Bronchial epithelial cell (primary cell): ENCODE results near the gene LDAF1. TPM values are rescaled to one million over a fixed set of nuclear protein-coding genes. Genes with fewer than 3 reads are reported as not detected.
"Not testable (repeated sequence)": the region's sequence is repeated elsewhere in the genome, so short reads cannot be mapped to it uniquely, and the experiment has no call there.

ENCODE experiments used
- DNase-seq: peaks from one replicate; pipeline ENCODE4 v3.0.0-alpha.2; 2010; ENCODE audit warnings: low read depth
- FAIRE-seq: peaks from 2 replicates; lab custom pipeline; 2011; peaks lifted over from hg19 to GRCh38; lab: Jason Lieb, UNC
- H3K27me3 ChIP-seq: 2 replicates; pipeline ENCODE4 v1.5.1; 2011; ENCODE audit warnings: low read length; ENCODE audit not compliant: control insufficient read depth, insufficient read depth
- H3K36me3 ChIP-seq: 2 replicates; pipeline ENCODE4 v1.5.1; 2011; ENCODE audit warnings: low read length; ENCODE audit not compliant: control insufficient read depth, insufficient read depth
- H3K4me3 ChIP-seq: 2 replicates; pipeline ENCODE4 v1.5.1; 2011; ENCODE audit warnings: mild to moderate bottlenecking, low read depth, low read length, control low read depth
- total RNA-seq: library from RNA; depleted of rRNA; stranded (reverse); fragments of >200 nt; gene quantifications from 2 replicates; pipeline ENCODE4 v1.2.1, GENCODE V29; 2014
- TF ChIP-seq, protein P1 (sequence below): IDR thresholded peaks from 2 replicates; pipeline ENCODE4 v1.5.1; 2011; ENCODE audit warnings: mild to moderate bottlenecking, moderate library complexity, low read length, control low read depth, inconsistent platforms; ENCODE audit not compliant: insufficient read depth, severe bottlenecking

LDAF1 gene
- total RNA-seq, 1 donor from 2014 or later: 90.6 TPM

- TF ChIP-seq, protein P1, sequence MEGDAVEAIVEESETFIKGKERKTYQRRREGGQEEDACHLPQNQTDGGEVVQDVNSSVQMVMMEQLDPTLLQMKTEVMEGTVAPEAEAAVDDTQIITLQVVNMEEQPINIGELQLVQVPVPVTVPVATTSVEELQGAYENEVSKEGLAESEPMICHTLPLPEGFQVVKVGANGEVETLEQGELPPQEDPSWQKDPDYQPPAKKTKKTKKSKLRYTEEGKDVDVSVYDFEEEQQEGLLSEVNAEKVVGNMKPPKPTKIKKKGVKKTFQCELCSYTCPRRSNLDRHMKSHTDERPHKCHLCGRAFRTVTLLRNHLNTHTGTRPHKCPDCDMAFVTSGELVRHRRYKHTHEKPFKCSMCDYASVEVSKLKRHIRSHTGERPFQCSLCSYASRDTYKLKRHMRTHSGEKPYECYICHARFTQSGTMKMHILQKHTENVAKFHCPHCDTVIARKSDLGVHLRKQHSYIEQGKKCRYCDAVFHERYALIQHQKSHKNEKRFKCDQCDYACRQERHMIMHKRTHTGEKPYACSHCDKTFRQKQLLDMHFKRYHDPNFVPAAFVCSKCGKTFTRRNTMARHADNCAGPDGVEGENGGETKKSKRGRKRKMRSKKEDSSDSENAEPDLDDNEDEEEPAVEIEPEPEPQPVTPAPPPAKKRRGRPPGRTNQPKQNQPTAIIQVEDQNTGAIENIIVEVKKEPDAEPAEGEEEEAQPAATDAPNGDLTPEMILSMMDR: no peak
- Histone ChIP-seq H3K36me3 (no peaks in the 10 kb centered on the region), H3K4me3 (no peak overlapping the region), H3K27me3 (peaks cover 1% of the 10 kb centered on the region)
- no peak for DNase-seq
- FAIRE-seq: no peak
These were observed 32.0 kb upstream of the LDAF1 start for GRCh38 chr16:21126518-21126917.

DNA sequence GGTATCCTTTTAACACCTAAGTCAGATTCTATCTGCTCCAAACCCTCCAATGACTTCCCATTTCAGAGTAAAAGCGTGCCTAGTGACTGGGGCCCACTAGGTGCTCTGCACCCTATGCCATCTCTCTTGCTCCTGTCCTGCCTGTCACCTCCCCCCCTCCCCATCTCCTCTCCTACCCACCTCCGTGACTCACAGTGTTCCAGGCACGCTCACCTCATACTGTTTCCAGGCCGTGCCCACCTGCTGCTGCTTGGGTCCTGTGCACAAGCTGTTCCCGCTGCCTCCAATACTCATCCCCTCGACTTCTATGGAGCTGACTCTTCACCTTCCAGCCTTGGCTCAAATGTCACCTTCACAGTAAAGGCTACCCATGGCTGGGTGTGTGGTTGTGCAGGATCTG, 29.5 kb upstream of the LDAF1 start:
- TF ChIP-seq, protein P1: no peak
- H3K36me3 ChIP-seq: no peaks in the 10 kb centered on the region
- no peak overlapping the region for H3K4me3 ChIP-seq
- DNase-seq (no peak), FAIRE-seq (no peak)
- H3K27me3 ChIP-seq: peaks cover 1% of the 10 kb centered on the region

- Histone ChIP-seq H3K4me3 (no peak overlapping the region), H3K36me3 (no peaks in the 10 kb centered on the region), H3K27me3 (peaks cover 1% of the 10 kb centered on the region)
- DNase-seq (no peak), FAIRE-seq (no peak)
- TF ChIP-seq, protein P1: no peak
These were observed 27.7 kb upstream of the LDAF1 start for GRCh38 chr16:21130811-21131210.

GRCh38 chr16:21134053-21134452, 24.4 kb upstream of the LDAF1 start:
- TF ChIP-seq, protein P1: no peak
- Histone ChIP-seq H3K27me3 (no peaks in the 10 kb centered on the region), H3K36me3 (no peaks in the 10 kb centered on the region), H3K4me3 (no peak overlapping the region)
- DNase-seq (no peak), FAIRE-seq (no peak)

- peaks cover 2% of the 10 kb centered on the region for H3K27me3 ChIP-seq
- DNase-seq (no peak), FAIRE-seq (no peak)
- no peaks in the 10 kb centered on the region for H3K36me3 ChIP-seq
- TF ChIP-seq, protein P1: no peak
- no peak overlapping the region for H3K4me3 ChIP-seq
These were observed 12.7 kb upstream of the LDAF1 start for GRCh38 chr16:21145738-21146137.

DNA sequence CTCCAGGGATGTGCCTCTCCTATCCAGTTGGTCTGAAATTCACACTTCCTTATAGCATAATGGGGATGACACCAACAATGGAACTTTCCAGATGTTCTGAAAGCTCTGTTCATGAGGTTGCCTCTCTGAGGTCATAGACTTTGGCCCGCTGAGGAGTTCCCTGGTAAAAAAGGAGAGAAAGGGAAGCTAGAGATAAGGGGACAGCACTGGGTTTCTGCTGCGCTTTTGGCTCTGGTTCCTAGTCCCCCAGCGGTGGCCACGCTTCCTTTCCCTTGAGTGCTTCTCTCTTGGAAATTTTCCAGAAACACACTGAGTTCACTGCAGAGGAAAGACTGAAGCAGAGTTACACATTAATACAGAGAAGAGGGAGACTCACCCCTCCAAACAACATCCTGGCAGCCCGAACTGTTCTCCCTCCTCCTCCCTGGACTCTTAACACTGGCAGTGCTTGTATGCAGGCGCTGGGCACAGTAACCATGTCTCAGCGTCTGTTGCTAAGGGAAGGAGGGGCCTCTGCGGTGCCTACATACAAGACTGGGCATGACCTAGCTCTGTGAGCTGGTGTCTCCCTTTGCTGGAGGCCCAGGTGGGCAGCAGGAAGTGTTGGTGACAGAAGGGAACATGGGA, 8.0 kb upstream of the LDAF1 start, which contains the start of gene DNAH3:
DNAH3 (minus strand) TSS at position 472 of the 627 bp plus-strand sequence. CDS start 527 bp downstream, outside the sequence.
- FAIRE-seq (no peak), DNase-seq (peak; percentile 93)
- Histone ChIP-seq H3K36me3 (no peaks in the 10 kb centered on the region), H3K27me3 (no peaks in the 10 kb centered on the region), H3K4me3 (no peak within 1 kb of the TSS)
- TF ChIP-seq, protein P1: no peak

DNA sequence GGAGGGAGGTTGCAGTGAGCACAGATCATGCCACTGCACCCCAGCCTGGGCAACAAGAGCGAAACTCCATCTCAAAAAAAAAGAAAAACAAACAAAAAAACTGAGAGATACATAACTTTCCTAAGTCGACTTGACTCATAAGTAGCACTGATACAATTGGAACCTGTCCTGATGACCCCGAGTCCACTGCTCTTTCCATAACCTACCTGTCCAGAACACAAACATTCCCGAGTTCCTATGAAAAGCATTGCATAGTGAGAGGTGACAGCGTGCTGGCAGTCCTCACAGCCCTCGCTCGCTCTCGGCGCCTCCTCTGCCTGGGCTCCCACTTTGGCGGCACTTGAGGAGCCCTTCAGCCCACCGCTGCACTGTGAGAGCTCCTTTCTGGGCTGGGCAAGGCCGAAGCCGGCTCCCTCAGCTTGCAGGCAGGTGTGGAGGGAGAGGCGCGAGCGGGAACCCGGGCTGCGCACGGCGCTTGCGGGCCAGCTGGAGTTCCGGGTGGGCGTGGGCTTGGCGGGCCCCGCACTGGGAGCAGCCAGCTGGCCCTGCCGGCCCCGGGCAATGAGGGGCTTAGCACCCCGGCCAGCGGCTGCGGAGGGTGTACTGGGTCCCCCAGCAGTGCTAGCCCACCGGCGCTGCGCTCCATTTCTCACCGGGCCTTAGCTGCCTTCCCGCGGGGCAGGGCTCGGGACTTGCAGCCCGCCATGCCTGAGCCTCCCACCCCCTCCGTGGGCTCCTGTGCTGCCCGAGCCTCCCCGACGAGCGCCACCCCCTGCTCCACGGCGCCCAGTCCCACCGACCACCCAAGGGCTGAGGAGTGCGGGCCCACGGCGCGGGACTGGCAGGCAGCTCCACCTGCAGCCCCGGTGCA, 6.1 kb upstream of the LDAF1 start:
- not testable (repeated sequence) for H3K27me3 ChIP-seq, FAIRE-seq, H3K36me3 ChIP-seq, DNase-seq, H3K4me3 ChIP-seq

- H3K4me3 ChIP-seq, DNase-seq, FAIRE-seq, H3K27me3 ChIP-seq, H3K36me3 ChIP-seq: not testable (repeated sequence)
These were observed 5.2 kb upstream of the LDAF1 start for GRCh38 chr16:21153124-21153729.
